Mesothelial cell of epicardium (in vitro differentiated cells): ENCODE data around the gene BGLAP. TPM values are rescaled to one million over a fixed set of nuclear protein-coding genes. Genes with fewer than 3 reads are reported as not detected.

Experiments
- DNase-seq, 2 experiments: peaks; one replicate each; pipeline ENCODE4 v3.0.0; 2021; ENCODE audit warnings: low spot score in 2 of 2; ENCODE audit not compliant: unreplicated experiment in 2 of 2
- H3K27ac Mint-ChIP-seq: 2 replicates; pipeline ENCODE4 v1.8.0; 2021; ENCODE audit warnings: mixed read lengths
- H3K27me3 Mint-ChIP-seq: 2 replicates; pipeline ENCODE4 v1.8.0; 2021; ENCODE audit warnings: low read depth, mixed read lengths
- H3K36me3 Mint-ChIP-seq: 2 replicates; pipeline ENCODE4 v1.8.0; 2021; ENCODE audit warnings: mixed read lengths
- H3K4me1 Mint-ChIP-seq: 2 replicates; pipeline ENCODE4 v1.8.0; 2021; ENCODE audit warnings: mixed read lengths
- H3K4me3 Mint-ChIP-seq: 2 replicates; pipeline ENCODE4 v1.8.0; 2021; ENCODE audit warnings: mild to moderate bottlenecking, moderate library complexity, mixed read lengths
- H3K9me3 Mint-ChIP-seq: 2 replicates; pipeline ENCODE4 v1.8.0; 2021; ENCODE audit warnings: mixed read lengths
- total RNA-seq: library from RNA; stranded (reverse); gene quantifications from 3 replicates; pipeline ENCODE4 v1.2.1, GENCODE V29; 2021
- TF ChIP-seq, protein P1 (sequence below): fragments of 200-600 bp; sonication (generic); IDR thresholded peaks from one replicate; pipeline ENCODE4 v1.5.0; 2021; ENCODE audit warnings: antibody characterized with exemption; ENCODE audit not compliant: unreplicated experiment

The BGLAP gene
- total RNA-seq, 1 donor from 2014 or later, result 5.8 TPM

DNA sequence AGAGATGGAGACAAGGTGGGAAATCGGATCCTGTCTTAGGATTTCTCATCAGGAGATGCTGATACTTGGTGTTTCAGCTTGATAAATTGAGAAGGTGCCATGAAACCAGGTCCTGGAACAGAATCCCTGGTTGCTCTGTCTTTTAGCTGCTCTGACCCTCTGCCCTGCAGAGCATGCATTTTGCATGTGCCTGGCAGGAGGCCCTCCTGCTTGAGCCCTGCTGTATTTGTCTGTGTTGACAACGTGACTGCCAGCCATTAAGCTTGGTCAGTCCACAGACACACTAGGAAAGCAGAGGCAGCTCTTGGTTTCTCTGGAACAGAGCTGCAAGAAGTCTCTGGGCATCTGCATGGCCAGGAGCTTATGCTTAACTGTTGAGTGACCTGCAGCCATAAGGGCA lies 45.5 kb upstream of the BGLAP start:
- DNase-seq, result no peak
- H3K9me3 Mint-ChIP-seq, result no peaks in the 10 kb centered on the region
- TF ChIP-seq, protein P1, sequence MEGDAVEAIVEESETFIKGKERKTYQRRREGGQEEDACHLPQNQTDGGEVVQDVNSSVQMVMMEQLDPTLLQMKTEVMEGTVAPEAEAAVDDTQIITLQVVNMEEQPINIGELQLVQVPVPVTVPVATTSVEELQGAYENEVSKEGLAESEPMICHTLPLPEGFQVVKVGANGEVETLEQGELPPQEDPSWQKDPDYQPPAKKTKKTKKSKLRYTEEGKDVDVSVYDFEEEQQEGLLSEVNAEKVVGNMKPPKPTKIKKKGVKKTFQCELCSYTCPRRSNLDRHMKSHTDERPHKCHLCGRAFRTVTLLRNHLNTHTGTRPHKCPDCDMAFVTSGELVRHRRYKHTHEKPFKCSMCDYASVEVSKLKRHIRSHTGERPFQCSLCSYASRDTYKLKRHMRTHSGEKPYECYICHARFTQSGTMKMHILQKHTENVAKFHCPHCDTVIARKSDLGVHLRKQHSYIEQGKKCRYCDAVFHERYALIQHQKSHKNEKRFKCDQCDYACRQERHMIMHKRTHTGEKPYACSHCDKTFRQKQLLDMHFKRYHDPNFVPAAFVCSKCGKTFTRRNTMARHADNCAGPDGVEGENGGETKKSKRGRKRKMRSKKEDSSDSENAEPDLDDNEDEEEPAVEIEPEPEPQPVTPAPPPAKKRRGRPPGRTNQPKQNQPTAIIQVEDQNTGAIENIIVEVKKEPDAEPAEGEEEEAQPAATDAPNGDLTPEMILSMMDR, result no peak
- no peaks in the 10 kb centered on the region for H3K36me3 Mint-ChIP-seq
- no peak overlapping the region for H3K4me3 Mint-ChIP-seq
- no peak overlapping the region for H3K27ac Mint-ChIP-seq
- H3K4me1 Mint-ChIP-seq, result peaks cover 16% of the 10 kb centered on the region
- H3K27me3 Mint-ChIP-seq, result no peaks in the 10 kb centered on the region

DNA sequence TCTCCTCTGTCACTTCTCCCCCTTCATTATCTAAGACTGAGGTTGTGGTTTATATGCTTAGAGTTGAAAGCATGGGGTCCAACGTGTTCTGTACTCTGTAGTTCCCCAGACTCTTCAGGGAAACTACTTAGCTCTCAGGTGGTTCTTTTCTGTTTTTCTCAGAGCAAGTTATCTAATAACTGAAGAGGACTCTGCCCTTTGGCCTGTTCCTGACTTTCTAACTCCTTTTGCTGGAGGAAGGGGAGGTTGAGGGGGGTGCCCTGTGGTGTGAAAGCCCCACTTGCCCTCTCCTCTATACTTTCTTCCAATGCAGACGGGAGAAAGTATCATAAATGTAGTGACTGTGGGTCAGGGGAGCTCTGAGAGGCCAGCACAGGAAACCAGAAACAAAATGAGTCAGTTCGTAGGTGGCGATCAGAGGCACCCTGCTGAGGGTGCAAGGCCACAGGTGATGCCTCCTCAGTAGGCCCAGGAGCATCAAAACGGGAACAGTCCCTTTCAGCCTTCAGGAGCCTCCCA lies 43.1 kb upstream of the BGLAP start:
- Mint-ChIP-seq H3K27ac (no peak overlapping the region), H3K36me3 (no peaks in the 10 kb centered on the region), H3K9me3 (no peaks in the 10 kb centered on the region), H3K4me3 (no peak overlapping the region), H3K4me1 (peaks cover 9% of the 10 kb centered on the region), H3K27me3 (no peaks in the 10 kb centered on the region)
- TF ChIP-seq, protein P1, result no peak
- no peak for DNase-seq

DNA sequence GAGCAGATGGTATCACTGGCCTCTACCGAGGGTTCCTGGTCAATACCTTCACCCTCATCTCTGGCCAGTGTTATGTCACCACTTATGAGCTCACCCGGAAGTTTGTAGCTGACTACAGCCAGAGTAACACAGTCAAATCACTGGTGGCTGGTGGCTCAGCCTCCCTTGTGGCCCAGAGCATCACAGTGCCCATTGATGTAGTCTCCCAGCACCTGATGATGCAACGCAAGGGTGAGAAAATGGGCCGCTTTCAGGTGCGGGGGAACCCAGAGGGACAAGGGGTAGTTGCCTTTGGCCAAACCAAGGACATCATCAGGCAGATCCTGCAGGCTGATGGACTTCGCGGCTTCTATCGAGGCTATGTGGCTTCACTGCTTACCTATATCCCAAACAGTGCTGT lies 41.9 kb upstream of the BGLAP start:
- Mint-ChIP-seq H3K36me3 (no peaks in the 10 kb centered on the region), H3K27me3 (no peaks in the 10 kb centered on the region), H3K9me3 (no peaks in the 10 kb centered on the region), H3K27ac (no peak overlapping the region), H3K4me3 (no peak overlapping the region), H3K4me1 (no peaks in the 10 kb centered on the region)
- TF ChIP-seq, protein P1, result no peak
- no peak for DNase-seq

DNA sequence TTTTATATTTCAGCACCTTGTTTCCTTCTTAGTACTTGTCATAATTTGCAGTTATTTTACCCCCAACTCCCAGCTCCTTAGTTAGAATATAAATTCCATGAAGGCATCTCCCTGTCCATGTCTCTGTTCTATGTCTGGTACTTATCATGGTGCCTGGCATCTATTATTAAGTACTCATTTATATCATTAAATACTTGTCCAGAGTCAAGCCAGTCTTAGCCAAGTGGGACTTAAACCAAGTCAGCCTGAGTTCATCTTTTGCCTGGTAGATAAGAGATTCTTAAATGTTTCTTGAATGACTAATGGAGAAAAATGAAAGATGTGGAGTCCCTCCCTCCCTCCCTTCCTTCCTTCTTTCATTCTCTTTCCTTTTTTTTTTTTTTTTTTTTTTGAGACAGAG lies 38.7 kb upstream of the BGLAP start:
- H3K36me3 Mint-ChIP-seq, result peaks cover 2% of the 10 kb centered on the region
- H3K27me3 Mint-ChIP-seq, result no peaks in the 10 kb centered on the region
- TF ChIP-seq, protein P1, result no peak
- no peaks in the 10 kb centered on the region for H3K4me1 Mint-ChIP-seq
- H3K4me3 Mint-ChIP-seq, result no peak overlapping the region
- no peaks in the 10 kb centered on the region for H3K9me3 Mint-ChIP-seq
- DNase-seq, result no peak
- H3K27ac Mint-ChIP-seq, result no peak overlapping the region

DNA sequence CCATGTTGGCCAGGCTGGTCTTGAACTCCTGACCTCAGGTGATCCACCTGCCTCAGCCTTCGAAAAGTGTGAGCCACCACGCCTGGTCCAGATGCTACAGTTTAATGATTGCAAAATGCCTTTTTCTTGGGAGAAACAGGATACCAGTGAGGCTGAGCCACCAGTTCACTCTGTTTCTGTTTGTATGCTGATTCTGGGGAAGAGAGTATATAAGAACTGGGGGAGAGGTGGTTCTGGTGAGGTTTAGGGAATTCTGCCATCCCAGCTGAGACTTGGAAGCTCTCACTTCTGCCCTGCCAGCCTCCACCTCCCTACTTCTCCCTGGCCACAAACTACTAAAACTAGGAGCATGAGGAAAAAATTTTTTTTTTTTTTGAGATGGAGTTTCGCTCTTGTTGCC lies 37.3 kb upstream of the BGLAP start:
- H3K27ac Mint-ChIP-seq, result no peak overlapping the region

More for the DNA sequence above, 37.3 kb upstream of the BGLAP start:
- peaks cover 7% of the 10 kb centered on the region for H3K36me3 Mint-ChIP-seq
- TF ChIP-seq, protein P1, result no peak
- no peaks in the 10 kb centered on the region for H3K9me3 Mint-ChIP-seq
- H3K4me1 Mint-ChIP-seq, result no peaks in the 10 kb centered on the region
- H3K4me3 Mint-ChIP-seq, result no peak overlapping the region
- H3K27me3 Mint-ChIP-seq, result no peaks in the 10 kb centered on the region
- no peak for DNase-seq
